Jurkat, Clone E6-1 (cell line): ENCODE data around the gene DNAJB6.
A peak's percentile ranks its signal among the peaks of the same experiment; 100 is the strongest.
"Not testable (repeated sequence)": the region's sequence is repeated elsewhere in the genome, so short reads cannot be mapped to it uniquely, and the experiment has no call there.

Experiments
- DNase-seq: peaks from one replicate; pipeline ENCODE4 v3.0.0-alpha.2; 2011; ENCODE audit warnings: low read depth, low spot score
- H3K4me3 ChIP-seq: 2 replicates; pipeline ENCODE4 v1.5.1; 2011; ENCODE audit warnings: mild to moderate bottlenecking, low read length, control low read depth, moderate library complexity

Gene DNAJB6

DNA sequence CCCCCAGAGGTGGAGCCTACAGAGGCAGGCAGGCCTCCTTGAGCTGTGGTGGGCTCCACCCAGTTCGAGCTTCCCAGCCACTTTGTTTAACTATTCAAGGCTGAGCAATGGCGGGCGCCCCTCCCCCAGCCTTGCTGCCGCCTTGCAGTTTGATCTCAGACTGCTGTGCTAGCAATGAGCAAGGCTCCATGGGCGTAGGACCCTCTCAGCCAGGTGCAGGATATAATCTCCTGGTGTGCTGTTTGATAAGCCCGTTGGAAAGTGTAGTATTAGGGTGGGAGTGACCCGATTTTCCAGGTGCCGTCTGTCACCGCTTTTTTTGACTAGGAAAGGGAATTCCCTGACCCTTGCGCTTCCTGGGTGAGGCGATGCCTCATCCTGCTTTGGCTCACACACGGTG is 117.2 kb downstream of the DNAJB6 start:
- peak overlapping the region; percentile 37 for H3K4me3 ChIP-seq
- DNase-seq, result not testable (repeated sequence)

DNA sequence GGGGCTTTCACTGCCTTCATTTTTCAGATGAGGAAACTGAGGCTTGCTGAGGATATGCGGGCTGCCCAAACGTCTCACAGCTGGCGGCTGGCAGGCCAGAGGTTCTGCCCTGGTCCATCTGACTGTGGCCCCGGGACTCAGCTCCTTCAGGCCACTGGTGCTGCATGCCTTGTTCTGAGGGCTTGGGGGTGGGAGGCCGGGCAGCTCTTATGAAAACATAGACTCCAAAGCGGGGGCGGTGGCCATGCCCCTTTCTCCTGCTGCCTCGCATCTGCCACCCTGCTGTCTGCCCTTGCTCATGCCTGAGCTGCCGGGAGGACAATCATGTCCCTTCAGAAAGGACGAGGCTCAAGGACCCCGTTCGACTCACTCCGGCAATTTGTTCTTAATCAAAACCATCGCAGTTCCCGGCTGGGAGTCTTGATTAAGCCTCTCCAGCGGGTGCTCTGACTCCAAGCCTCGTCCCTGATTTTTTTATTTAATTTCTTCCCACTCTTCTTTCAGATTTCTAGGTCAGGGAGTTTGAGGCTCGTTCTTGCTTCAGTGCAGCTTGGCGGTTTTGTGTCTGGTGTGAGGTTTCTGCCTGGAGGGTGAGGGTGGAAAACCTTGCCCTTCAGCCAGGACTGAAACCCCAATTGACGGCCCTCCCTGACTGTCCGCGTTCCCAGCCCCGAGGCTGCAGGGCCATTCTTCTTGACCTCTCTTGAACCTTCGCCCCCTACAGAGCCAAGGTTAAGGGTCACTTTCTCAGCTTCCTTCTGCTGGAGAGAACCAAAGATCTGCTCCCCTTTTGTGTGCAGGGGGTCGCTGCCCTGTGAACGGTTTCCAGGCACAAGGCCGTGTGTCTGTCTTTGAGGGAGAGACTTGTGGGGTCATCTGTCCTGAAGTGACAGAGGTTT is 120.8 kb downstream of the DNAJB6 start:
- H3K4me3 ChIP-seq, result no peak overlapping the region
- DNase-seq, result no peak

DNA sequence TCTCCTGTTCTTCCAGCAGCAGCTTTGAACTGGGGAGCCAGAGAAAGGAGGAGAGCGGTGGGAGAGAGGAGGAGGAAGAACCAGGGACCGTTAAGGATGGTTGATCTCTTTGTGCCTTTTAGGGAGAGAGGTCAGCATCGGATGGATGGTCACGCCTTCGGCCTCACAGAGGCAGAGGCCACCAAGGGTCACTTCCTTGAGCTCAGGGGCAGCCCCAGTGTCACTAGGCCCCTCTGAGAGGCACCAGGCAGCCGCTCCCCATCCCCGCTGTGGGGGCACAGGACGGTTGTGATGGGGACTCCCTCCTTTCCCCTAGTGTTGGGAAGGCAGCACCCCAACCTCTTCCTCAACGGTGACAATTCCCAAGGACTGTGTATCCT is 121.4 kb downstream of the DNAJB6 start:
- DNase-seq, result no peak
- no peak overlapping the region for H3K4me3 ChIP-seq

DNA sequence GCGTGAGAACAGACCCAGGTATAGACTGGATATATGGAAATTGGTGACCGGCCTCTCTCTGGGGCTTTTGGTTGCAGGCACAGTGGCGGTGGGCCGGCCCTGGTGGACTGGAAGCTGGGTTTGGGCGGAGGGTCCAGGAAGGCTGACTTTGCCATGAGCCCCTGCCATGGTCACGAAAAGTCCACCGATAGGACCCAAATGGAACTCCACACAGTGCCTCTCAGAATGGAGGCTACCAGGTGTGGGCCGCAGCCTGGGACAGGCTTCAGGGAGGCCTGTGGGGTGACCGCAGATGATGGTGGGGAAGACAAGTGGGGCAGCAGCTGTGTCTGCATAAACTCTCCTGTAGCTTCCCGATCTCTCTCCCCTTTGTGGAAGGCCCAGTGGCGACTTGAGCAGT is 123.2 kb downstream of the DNAJB6 start:
- no peak for DNase-seq

DNA sequence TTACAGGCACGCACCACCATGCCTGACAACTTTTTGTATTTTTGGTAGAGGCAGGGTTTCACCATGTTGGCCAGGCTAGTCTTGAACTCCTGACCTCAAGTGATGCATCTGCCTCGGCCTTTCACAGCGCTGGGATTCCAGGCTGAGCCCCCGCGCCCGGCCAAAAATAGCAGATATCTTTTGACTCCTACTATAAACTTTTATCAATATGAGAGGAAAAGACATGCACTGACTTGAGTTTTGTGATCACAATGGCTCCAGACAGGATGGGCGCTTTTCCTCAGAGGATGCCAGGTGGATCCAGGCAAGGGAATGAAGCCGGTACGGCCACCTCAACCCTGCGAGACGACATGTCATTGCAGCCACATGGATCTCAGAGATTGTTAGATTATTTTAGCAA is 123.9 kb downstream of the DNAJB6 start:
- no peak for DNase-seq
- H3K4me3 ChIP-seq, result no peak overlapping the region

More for the DNA sequence above, 123.2 kb downstream of the DNAJB6 start:
- H3K4me3 ChIP-seq, result no peak overlapping the region

DNA sequence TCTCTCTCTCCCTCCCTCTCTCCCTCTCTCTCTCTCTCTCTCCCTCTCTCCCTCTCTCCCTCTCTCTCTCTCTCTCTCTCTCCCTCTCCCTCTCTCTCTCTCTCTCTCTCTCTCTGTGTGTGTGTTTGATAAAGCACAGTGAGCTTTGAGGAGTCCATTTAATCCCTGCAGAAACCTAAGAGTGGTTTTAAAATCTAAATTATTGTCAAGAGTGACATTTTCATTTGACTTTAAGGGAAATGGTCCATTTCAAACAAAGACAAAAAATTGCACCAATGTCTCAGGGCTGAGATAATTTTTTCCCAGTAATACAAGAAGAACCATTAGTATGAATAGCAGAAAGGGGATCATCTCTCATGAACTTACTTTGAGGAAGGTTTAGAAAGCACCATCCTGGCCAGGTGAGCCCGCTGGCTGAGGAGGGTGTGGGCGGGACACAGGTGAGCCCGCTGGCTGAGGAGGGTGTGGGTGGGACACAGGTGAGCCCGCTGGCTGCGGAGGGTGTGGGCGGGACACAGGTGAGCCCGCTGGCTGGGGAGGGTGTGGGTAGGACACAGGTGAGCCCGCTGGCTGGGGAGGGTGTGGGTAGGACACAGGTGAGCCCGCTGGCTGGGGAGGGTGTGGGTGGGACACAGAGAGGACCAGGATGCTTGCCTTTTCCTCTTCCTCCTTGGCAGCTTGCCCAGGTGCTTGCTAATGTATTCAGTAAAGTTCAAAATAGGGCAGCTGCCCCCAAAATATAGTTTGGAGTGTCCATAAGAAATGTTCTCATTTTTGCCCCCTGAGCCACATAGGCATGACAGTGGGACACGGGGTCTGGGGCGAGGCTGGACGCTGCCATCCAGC is 125.0 kb downstream of the DNAJB6 start:
- H3K4me3 ChIP-seq, result no peak overlapping the region
- no peak for DNase-seq

DNA sequence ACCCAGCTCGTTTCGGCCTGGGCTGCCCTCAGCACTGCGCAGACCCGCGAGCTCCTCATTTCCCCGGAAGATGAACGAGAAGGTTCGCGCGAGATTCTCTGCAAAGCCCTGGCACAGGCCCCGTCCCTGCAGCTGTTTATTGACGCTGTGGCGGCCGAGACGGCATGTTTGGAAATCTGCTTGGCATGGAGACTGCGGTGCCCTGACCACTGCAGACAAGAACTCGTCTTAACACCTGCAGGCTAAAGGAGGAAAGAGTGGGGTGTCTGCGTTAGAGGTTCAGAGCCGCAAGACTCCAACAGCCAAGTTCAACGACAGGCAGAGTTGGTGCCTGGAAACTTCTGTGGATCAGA is 125.6 kb downstream of the DNAJB6 start:
- DNase-seq, result no peak
- no peak overlapping the region for H3K4me3 ChIP-seq

DNA sequence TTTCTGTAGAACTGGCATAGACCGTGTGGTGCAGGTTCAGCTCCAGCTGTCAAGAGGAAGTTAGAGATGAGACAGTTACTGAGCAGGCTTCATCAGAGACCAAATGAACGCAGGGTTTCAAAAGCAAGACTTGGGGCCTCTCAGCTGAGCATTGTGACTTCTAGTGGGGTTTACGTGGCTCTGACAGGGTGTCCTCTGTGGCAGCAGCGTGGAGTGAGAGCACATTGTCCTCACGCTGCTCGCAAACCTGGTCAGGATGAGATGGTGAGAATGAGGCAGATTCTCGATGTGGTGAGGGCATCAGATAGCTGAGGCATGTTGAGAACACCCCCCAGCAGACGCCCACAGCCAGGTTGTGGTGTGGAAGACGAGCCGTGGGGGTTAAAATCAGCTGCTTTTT is 126.0 kb downstream of the DNAJB6 start:
- peak; percentile 39 for DNase-seq
- H3K4me3 ChIP-seq, result no peak overlapping the region

DNA sequence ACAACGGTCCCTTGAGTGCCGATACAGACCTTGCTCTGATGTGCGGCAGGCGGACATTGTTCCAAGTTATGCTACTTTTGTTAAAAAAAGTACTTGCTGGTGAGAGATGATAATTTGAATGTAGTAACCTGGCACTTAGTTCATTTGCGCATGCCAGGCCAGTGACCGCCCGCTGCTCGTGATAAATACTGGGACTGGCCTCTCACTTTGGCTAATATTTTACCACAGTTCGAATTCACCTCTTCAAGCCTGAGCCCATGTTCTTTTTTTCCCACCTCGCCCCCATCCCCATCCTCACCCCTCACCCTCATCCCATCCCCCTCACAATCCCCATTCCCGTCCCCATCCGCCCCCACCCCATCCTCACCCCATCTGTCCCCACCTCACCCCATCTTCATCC is 126.4 kb downstream of the DNAJB6 start:
- DNase-seq, result no peak
- H3K4me3 ChIP-seq, result no peak overlapping the region

DNA sequence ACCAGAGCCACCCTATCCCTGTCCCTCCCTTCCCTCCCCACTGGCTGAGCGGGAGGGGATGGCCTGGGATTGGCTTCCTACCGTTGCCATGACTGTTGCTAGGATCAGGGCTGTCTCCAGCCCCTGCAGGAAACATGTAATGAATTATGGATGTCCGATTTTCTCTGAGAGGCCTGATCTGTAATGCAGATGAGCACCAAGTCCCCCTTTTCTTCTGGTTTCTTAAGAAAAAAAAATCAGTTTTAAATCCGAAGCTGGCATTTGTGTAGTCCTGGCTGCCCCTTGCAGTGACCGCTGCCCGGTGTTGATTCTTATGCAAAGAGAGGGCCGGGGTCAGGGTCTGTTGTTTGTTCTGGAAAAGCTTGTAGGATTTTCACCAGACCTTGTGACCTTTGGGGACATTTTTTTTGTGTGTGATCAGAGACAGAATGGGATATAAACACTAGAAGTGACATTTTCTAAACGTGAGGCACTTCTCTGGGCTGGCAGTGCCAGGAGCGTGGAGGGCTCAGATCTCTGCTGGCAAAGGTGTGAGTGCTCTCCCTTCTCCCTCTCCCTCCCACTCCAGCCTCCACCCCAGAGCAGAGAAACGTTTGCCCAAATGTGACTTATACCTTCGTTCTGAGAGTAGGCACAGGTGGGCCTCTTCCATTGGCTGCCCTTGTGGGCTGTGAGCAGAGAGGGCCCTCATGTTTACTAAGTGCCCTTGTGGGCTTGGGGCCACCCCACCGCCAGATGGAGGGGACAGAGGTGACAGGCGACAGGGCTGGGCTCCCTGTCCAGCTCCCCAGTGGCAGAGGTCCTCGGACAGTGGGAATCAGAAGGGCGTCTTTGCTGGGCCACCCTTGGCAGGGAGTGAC is 127.5 kb downstream of the DNAJB6 start:
- DNase-seq, result no peak
- H3K4me3 ChIP-seq, result no peak overlapping the region

DNA sequence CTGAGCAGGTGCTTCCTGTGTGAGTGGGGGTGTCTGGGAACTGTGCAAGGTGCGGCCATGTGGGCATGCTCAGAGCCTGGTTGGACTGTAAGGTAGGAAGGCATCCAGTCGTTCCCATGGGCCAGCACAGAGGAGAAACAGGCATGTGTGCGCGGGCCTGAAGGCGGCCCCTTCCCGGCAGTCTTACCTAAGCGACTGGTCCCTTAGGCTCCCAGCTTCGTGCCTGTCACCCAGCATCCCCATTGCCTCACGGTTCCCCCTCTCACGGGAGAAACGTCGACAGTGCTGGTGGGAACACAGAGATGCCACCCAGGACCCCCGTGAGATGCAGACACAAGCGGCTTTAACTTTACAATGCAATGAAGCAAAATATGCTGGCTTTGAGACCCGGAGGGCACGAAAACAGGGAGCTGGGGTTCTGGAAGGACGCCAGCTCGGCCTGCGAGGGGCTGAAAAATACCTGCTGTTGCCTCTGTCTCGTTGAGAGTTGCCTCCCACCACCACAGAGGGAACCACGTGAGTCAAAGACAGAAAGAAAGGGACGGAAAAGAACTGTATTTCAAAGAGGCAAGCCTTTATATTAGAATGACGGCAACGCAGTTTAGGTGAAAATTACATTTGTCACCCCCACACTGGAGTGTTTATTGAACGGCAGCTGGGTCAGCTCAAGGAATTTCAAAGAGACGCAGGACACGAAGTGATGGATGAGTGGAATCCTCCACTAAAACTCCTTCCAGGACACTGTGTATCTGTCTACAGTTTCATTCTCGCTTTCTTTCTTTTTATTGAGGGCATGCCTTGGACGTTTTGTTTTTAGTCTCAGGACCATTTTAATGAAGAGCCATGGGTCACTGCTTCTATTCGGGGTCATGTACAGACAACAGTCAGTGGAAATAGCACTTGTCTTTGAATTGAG is 128.4 kb downstream of the DNAJB6 start:
- no peak for DNase-seq
- H3K4me3 ChIP-seq, result no peak overlapping the region

DNA sequence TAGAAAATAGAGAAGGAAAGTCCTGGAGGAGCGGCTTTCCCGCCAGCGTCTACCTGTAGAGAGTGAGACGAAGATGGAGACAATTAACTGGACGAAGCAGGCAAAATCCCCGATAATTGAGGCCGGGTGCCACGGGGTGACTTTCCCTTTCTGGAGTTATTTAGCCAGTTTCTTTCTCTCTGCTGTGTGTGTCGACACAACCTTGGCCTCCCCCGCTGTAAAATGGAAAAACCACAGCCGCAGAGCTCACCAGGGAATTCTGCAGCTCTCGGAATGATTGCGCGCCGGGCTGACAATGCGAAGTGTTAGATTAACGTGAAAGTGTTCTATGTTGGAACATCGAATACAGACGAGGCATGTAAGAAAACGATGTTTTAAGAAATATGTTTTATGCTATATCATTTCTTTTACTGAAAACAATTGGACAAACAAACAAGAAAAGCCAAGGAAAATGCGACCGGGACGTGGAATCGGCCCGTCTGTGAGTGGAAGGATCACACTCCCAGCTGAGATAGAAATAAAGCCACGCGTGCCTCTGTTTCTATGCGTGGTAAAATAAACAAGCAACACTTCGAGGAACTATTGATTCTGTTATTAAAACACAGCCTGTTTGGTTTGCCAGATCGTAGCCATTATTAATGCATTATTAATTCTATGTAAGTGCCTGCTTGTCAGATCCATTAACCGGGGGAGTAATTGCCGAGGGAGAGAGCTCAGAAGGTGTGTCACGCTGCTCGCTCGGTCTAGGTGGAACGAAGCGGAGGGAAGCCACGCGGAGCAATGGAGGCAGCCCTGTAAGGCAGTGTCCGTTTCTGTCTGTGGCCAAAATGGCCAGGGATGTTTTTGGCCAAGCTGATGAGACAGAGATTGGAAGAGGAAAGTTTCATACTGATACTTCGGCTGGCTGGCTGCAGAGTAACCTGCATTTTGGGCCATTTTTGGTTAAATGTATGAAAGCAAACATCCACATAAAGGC is 129.4 kb downstream of the DNAJB6 start:
- H3K4me3 ChIP-seq, result no peak overlapping the region
- DNase-seq, result no peak

DNA sequence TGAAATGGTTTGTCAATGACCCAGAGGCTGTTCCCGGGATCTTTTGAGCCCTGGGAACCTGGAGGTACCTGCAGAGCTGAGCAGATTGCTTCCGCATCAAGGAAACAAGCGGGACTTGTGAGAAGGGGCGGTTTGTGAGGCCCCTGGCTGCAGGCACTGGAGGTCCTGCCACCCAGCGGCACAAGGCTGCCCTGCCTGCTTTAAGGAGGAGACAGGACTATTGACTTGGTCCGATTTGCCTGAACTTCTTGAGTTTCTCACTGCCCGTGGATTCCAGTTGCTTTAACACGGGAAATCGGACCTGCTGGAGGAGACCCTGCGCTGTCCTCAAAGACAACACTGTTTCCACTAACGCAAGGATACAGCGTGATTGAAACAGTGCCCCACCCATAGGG is 130.1 kb downstream of the DNAJB6 start:
- H3K4me3 ChIP-seq, result no peak overlapping the region
- DNase-seq, result no peak
